IMR-90 (cell line): ENCODE results near the gene TAPBP.
"Not testable (repeated sequence)": the region's sequence is repeated elsewhere in the genome, so short reads cannot be mapped to it uniquely, and the experiment has no call there.

Source experiments
- BHLHE40 ChIP-seq: fragments of 150-350 bp; IDR thresholded peaks from 2 replicates; pipeline ENCODE4 v1.6.1; 2016; ENCODE audit warnings: mild to moderate bottlenecking, low read depth, low read length
- CEBPB ChIP-seq: IDR thresholded peaks from 2 replicates; pipeline ENCODE4 v1.6.1; 2012; ENCODE audit warnings: low read depth, low read length, improper control_type of control experiment
- CHD1 ChIP-seq: IDR thresholded peaks from 2 replicates; pipeline ENCODE4 v1.6.1; 2012; ENCODE audit warnings: low read depth, low read length, improper control_type of control experiment
- MAZ ChIP-seq: IDR thresholded peaks from 2 replicates; pipeline ENCODE4 v1.6.1; 2012; ENCODE audit warnings: low read depth, mild to moderate bottlenecking, low read length, improper control_type of control experiment, moderate library complexity, borderline replicate concordance
- MXI1 ChIP-seq: IDR thresholded peaks from 2 replicates; pipeline ENCODE4 v1.6.1; 2012; ENCODE audit warnings: low read depth, mild to moderate bottlenecking, low read length, moderate library complexity, borderline replicate concordance
- NFE2L2 ChIP-seq: fragments of 150-350 bp; IDR thresholded peaks from 2 replicates; pipeline ENCODE4 v1.6.1; 2016; ENCODE audit warnings: low read depth, mild to moderate bottlenecking, low read length
- POLR2A ChIP-seq: IDR thresholded peaks from 2 replicates; pipeline ENCODE4 v1.6.1; 2012; ENCODE audit warnings: mild to moderate bottlenecking, low read depth, low read length
- RAD21 ChIP-seq: IDR thresholded peaks from 2 replicates; pipeline ENCODE4 v1.6.1; 2012; ENCODE audit warnings: low read length, improper control_type of control experiment
- RCOR1 ChIP-seq: IDR thresholded peaks from 2 replicates; pipeline ENCODE4 v1.6.1; 2012; ENCODE audit warnings: mild to moderate bottlenecking, low read length, improper control_type of control experiment; ENCODE audit not compliant: insufficient replicate concordance
- RFX5 ChIP-seq: IDR thresholded peaks from 2 replicates; pipeline ENCODE4 v1.8.0; 2012; ENCODE audit warnings: low read depth, mild to moderate bottlenecking, low read length, moderate library complexity
- SMC3 ChIP-seq: fragments of 150-350 bp; IDR thresholded peaks from 2 replicates; pipeline ENCODE4 v1.6.1; 2016; ENCODE audit warnings: low read depth, mild to moderate bottlenecking, antibody characterized with exemption, low read length, moderate library complexity
- TF ChIP-seq, protein P1 (sequence below): conservative IDR thresholded peaks from 2 replicates; pipeline ENCODE4 v1.5.1; 2012; ENCODE audit warnings: mild to moderate bottlenecking, low read depth, low read length, improper control_type of control experiment

DNA sequence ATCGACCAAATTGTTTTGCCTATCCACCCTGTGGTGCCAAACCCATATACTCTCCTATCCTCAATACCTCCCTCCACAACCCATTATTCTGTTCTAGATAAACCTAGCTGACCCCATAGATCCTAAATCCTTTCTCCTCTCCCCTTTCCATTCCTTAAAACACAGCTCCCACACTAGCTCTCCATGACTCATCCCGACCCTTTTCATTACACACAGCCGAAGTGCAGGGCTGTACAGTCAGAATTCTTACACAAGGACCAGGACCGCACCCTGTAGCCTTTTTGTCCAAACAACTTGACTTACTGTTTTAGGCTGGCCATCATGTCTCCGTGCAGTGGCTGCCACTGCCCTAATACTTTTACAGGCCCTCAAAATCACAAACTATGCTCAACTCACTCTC lies 33.1 kb upstream of the TAPBP start:
- TF ChIP-seq SMC3, POLR2A, RFX5, RAD21, CHD1, MAZ, BHLHE40, RCOR1, NFE2L2, MXI1: not testable (repeated sequence)
- TF ChIP-seq, protein P1, sequence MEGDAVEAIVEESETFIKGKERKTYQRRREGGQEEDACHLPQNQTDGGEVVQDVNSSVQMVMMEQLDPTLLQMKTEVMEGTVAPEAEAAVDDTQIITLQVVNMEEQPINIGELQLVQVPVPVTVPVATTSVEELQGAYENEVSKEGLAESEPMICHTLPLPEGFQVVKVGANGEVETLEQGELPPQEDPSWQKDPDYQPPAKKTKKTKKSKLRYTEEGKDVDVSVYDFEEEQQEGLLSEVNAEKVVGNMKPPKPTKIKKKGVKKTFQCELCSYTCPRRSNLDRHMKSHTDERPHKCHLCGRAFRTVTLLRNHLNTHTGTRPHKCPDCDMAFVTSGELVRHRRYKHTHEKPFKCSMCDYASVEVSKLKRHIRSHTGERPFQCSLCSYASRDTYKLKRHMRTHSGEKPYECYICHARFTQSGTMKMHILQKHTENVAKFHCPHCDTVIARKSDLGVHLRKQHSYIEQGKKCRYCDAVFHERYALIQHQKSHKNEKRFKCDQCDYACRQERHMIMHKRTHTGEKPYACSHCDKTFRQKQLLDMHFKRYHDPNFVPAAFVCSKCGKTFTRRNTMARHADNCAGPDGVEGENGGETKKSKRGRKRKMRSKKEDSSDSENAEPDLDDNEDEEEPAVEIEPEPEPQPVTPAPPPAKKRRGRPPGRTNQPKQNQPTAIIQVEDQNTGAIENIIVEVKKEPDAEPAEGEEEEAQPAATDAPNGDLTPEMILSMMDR: not testable (repeated sequence)
- peak; percentile 41; the same call in 1 of the 2 replicates for TF ChIP-seq CEBPB
